LNCAP (cell line): Measurements from ENCODE around the gene ANO2.

Experiments
- TF ChIP-seq, protein P1 (sequence below): fragments of 450-650 bp; IDR thresholded peaks from 2 replicates; pipeline ENCODE4 v1.5.1; 2017; ENCODE audit warnings: mild to moderate bottlenecking

The ANO2 gene

GRCh38 chr12:5620896-5621295, 324.2 kb downstream of the ANO2 start:
- TF ChIP-seq, protein P1, sequence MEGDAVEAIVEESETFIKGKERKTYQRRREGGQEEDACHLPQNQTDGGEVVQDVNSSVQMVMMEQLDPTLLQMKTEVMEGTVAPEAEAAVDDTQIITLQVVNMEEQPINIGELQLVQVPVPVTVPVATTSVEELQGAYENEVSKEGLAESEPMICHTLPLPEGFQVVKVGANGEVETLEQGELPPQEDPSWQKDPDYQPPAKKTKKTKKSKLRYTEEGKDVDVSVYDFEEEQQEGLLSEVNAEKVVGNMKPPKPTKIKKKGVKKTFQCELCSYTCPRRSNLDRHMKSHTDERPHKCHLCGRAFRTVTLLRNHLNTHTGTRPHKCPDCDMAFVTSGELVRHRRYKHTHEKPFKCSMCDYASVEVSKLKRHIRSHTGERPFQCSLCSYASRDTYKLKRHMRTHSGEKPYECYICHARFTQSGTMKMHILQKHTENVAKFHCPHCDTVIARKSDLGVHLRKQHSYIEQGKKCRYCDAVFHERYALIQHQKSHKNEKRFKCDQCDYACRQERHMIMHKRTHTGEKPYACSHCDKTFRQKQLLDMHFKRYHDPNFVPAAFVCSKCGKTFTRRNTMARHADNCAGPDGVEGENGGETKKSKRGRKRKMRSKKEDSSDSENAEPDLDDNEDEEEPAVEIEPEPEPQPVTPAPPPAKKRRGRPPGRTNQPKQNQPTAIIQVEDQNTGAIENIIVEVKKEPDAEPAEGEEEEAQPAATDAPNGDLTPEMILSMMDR: no peak

DNA sequence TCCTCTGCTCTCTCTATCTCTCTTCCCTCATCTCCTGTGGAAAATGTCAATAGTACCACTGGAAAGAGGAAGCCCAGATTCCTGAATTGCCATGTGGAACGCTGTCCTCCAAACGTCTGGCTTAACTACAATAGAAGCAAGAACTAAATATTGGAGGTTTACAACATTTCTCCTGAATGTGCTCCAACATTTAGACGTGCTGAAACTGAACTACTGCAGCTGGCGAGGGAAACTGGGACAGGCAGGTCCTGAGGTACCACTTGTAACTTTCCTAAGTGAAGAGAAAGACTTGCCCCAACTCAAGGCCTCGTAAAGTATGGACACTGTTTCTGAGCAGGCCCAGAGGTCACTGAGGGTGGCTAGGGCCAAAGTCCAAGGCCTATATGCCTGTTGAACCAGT, 325.4 kb downstream of the ANO2 start:
- TF ChIP-seq, protein P1: no peak

DNA sequence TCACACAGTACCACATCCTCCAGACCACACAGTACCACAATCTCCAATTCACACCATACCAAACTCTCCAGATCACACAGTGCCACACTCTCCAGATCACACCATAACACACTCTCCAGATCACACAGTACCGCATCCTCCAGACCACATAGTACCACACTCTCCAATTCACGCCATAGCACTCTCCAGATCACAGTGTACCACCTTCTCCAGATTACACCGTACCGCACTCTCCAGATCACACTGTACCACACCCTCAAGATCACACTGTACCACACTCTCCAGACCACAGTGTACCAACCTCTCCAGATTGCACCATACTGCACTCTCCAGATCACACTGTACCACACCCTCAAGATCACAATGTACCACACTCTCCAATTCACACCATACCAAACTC, 328.2 kb downstream of the ANO2 start:
- TF ChIP-seq, protein P1: no peak

DNA sequence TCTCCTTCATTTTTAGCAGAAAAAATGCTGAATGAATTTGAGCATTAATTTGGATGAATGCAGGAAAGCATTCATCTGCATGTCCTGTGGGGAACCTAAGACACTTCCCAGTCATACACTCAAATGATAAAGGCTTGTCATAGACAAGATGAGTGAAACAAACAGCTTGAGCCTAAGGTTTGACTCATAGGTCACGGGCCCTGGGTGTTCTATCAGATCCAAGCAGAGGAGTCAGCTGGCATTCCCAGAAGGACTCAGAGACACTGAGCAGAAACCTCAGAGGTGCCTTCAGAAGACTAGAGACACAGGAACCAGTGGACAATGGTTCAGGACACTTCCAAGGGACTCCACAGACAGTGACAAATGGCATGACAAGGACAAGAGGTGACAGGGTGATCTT, 329.3 kb downstream of the ANO2 start:
- TF ChIP-seq, protein P1: no peak

DNA sequence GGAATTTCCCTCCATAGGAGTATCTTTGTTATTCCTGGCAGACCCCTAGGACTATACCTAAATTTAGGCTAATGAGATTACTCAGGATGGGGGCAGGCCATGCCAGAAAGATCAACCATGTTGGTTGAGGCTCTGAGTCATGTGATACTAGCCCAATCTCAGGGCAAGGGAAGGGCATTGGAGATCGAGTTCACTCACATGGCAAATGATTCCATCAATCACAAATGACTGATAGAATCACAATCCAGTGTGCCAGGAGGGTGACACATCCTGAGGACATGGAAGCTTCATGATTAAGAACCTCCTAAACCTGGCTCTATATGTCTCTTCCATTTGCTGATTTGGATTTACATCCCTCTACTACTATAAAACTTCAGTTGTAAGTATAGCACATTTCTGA, 330.8 kb downstream of the ANO2 start:
- TF ChIP-seq, protein P1: no peak

DNA sequence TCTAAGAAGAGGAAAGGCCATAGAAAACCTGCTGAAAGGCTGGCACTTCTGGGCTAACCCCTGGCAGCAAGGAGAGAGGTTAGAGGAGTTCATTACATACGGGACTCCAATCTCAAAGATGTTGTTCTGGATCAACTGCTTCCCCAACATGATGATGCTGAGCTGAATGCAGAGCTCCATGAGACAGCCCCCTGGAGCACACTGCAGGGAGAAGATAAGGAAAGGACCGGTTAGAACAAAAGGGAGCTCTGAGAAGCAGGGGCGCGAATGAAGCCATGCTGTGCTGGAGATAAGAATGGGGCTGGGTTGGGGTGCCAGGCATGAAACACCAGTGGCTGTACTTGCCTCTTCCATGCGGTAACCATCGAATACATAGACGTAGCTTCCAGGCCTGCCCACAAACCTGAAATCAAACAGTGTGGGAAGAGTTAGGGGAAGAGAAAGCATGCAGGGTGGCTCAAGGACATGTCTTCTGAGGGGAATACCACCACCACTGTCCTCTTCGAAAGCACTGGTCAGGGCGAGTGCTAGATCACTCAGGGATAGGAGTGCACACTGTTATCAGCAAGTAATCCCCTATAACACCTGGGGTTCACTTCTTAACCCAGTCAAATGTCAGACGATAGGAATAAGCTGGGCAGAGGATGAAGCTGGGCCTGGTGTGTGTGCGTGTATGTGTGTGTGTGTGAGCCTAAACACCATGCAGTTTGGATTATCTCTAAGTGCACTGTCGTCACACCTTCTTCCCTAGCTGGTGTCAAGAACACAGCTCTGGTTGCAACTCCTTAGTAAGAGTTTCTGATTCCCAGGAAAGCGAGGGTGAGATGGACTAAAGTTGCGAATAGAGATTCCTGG, 332.3 kb downstream of the ANO2 start:
- TF ChIP-seq, protein P1: no peak

DNA sequence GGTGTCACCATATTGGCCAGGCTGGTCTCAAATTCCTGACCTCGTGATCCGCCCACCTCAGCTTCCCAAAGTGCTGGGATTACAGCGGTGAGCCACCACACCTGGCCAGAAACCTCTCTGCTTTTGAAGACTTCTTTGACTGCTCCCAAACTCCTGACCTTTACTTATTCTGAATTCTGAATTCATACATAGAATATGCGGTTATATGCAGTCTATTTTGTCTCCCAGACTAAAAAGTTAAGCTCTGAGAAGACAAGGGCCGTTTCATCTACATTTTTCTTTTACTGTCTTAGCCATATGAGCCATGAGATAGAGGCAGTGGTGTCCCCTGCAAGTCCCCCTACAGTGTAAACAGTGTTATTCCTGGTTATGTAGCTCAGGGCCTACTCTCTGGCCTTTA, 333.9 kb downstream of the ANO2 start:
- TF ChIP-seq, protein P1: no peak
